ENCODE measurements around the gene DSCAML1.

GRCh38 chr11:117462864-117463247, 334.2 kb downstream of the DSCAML1 start:
- TF ChIP-seq MAX (IDR thresholded peaks at IDR 0.05): no peak
- no peak for TF ChIP-seq CTCF (IDR thresholded peaks at IDR 0.05 in 2 of 3, conservative IDR thresholded peaks at IDR 0.05 in 1 of 3; ENCODE audit: borderline replicate concordance in 1 of 3, insufficient read depth in 1 of 3, low read depth in 2 of 3, low read length in 2 of 3)
- no peak for TF ChIP-seq REST (IDR thresholded peaks at IDR 0.05; ENCODE audit: low read depth)
- TF ChIP-seq SIN3A (IDR thresholded peaks at IDR 0.05; ENCODE audit: low read depth): no peak
- no peak for TF ChIP-seq ZBTB33 (IDR thresholded peaks at IDR 0.05; ENCODE audit: extremely low read depth, insufficient replicate concordance, low read length)
- TF ChIP-seq POLR2AphosphoS5 (IDR thresholded peaks at IDR 0.05; ENCODE audit: low read depth, low read length): no peak
- TF ChIP-seq YY1 (IDR thresholded peaks at IDR 0.05; ENCODE audit: extremely low read depth, insufficient replicate concordance, low read depth, low read length): no peak
- TF ChIP-seq SRF (IDR thresholded peaks at IDR 0.05; ENCODE audit: low read depth): no peak
- no peak for TF ChIP-seq EZH2 (IDR thresholded peaks at IDR 0.05)

Measured in HCT116 (cell line).